GM19240 (cell line): ENCODE measurements around the gene DBN1.

Source experiments
- DNase-seq: peaks from one replicate; pipeline ENCODE4 v3.0.0; 2011; ENCODE audit warnings: low spot score; ENCODE audit not compliant: insufficient read length

The DBN1 gene

GRCh38 chr5:177443144-177443983, 30.1 kb downstream of the DBN1 start:
- DNase-seq, result no peak

DNA sequence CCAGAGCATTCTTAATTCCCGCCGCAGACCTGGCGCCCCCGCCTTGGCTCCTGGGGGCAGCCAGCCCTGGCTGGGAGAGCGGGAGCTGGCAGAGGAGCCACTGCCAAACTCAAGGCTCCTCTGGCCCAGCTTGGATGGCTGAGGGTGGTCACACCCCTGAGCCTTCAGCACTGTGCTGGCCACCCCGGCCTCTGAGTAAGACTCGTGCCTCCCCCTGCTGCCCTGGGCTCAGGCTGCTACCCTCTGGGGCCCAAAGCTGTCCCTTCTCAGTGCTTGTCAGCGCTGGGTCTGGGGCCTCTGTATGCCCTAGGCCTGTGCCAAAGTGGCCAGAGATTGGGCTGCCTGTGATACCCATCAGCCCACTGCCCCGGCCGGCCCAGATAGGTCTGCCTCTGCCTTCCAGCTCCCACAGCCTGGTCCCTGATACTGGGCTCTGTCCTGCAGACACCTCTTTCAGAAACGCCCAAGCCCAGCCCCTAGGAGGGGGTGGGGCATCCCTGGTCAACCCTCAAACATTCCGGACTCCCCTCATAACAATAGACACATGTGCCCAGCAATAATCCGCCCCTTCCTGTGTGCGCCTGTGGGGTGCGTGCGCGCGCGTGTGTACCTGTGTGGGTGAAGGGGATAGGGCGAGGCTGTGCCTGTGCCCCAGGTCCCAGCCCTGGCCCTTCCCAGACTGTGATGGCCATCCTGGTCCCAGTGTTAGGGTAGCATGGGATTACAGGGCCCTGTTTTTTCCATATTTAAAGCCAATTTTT, 31.2 kb downstream of the DBN1 start:
- no peak for DNase-seq

GRCh38 chr5:177440990-177441780, 32.2 kb downstream of the DBN1 start:
- no peak for DNase-seq

GRCh38 chr5:177440211-177440989, 33.0 kb downstream of the DBN1 start:
- DNase-seq, result no peak

DNA sequence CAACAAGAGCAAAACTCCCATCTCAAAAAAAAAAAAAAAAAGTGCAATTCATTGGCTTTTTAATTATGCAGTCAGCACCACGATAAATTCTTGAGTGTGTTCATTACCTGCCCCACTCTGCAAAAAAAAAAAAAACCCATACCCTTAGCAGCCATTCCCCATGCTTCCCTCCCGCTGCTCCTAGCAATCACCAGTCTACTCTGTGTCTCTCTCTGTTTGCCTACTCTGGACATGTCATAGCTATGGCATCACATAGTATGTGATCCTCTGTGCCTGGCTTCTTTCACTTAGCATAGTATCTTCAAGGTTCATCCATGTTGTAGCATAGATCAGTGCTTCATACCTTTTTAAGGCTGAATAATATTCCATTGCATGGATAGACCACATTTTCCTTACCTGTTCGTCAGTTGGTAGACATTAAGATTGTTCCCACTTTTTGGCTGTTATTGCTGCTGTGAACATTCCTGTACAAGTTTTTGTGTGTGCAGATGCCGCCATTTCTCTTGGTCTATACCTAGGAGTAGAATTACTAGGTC, 33.8 kb downstream of the DBN1 start:
- DNase-seq, result no peak

DNA sequence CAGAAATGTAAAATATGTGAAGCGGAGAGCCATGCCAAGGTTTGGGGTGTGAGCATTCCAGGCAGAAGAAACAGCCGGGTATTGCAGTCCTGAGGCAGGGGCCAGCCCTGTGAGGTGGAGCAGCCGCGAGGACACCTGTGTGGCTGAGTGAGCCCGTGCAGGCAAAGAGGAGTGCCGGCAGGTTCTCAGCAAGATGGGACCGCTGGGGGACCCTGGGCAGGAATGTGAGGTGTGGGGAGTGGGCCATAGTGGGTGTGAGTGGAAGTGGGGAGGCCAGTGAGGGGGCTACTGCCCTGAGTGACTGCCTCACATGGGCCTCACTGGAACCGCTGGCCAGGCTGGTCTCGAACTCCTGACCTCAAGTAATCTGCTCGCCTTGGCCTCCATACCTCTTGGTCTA, 35.0 kb downstream of the DBN1 start:
- no peak for DNase-seq

DNA sequence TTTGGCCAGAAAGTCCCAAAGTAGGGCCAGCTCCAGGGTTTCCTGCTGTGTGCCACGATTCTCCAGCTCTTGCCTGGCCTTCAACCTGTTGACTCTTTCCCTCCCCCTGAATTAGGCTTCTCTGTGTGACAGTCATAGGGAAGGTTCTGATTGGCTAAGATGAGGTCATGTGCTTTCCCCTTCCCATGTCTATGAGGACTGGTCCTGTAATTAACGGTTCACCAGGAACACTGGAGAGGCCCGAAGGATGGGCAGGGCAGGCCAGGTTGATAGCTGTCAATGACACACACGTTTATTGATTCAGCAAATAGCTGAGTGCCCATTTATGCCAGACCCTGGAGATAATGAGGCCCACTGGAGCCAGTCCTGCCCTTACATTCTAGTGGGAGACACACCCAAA, 35.8 kb downstream of the DBN1 start:
- DNase-seq, result no peak

DNA sequence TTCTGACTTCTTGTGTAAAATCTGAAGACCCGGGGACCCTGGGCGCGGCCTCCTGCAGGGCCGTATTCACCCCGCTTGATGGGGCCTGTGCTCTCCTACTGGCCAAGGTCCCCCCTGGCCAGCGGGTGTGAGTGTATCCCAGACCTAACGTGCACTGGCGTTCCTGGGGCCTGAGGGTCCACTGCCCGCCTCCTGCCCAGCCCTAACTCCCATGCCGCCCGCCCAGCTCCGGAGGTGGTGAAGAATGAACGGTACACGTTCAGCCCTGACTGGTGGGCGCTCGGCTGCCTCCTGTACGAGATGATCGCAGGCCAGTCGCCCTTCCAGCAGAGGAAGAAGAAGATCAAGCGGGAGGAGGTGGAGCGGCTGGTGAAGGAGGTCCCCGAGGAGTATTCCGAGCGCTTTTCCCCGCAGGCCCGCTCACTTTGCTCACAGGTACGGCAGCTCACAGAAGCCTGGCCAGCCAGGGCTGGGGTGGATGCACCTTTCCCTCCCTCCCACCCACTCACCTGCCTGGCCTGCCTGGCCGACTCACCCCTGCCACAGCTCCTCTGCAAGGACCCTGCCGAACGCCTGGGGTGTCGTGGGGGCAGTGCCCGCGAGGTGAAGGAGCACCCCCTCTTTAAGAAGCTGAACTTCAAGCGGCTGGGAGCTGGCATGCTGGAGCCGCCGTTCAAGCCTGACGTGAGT, 37.4 kb downstream of the DBN1 start:
- DNase-seq, result no peak

- DNase-seq, result no peak
These were observed 38.3 kb downstream of the DBN1 start for GRCh38 chr5:177434942-177435738.

- DNase-seq, result no peak
These were observed 39.0 kb downstream of the DBN1 start for GRCh38 chr5:177434437-177434836.

- DNase-seq, result no peak
These were observed 39.7 kb downstream of the DBN1 start for GRCh38 chr5:177433658-177434217.

DNA sequence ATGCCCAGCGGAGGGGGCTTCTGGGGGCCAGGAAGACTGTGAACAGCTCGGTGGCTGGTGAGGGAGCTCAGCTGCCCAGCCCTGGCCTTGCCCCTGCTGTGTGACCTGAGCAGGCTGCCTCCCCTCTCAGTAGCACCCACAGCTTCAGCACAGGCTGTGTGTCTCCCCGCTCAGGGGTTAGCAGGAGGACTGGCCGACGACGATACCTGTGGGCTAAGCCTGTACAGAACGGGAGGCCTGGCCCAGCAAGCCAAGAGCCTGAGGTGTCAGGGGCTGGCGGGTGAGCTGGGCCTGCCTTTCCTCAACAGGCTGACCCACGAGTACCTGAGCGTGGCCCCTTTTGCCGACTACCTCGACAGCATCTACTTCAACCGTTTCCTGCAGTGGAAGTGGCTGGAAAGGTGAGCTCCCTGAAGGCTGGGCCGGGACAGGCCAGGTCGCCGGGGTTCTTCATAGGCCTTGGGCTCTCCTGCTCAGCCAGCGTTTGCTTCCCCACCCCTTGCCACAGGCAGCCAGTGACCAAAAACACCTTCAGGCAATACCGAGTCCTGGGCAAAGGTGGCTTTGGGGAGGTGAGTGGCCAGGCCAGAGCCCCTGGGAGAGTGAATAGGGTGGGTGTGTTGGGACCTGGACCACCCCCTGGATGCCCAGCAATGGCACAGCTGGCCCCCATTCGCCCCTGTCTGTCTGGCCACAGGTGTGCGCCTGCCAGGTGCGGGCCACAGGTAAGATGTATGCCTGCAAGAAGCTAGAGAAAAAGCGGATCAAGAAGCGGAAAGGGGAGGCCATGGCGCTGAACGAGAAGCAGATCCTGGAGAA, 40.4 kb downstream of the DBN1 start:
- no peak for DNase-seq

DNA sequence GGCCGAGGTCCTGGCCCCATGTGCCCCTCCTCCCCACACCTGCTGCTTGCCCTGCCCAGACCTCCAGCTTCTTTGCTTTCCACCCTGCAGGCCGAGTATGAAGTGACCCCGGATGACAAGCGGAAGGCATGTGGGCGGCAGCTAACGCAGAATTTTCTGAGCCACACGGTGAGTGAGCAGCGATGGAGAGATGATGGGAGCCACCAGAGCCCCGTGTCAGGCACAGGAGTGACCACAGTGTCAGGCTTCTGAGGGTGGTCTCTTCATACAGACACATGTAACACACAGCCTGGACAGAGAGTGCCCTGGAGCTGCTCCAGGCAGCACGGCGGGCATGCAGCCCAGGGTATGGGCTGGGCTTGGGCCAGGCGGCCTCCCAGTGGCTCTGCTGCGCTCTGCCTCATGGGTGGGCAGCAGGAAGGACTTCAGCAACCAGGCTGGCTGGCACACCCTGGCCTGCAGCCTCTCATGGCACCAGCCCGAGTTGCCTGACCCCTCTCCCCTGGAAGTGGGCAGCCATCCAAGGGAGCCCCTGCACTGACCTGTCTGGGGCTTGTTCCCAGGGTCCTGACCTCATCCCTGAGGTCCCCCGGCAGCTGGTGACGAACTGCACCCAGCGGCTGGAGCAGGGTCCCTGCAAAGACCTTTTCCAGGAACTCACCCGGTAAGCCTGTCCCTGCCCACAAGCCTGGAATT, 41.1 kb downstream of the DBN1 start:
- no peak for DNase-seq

GRCh38 chr5:177431317-177432142, 41.9 kb downstream of the DBN1 start:
- DNase-seq, result no peak

DNA sequence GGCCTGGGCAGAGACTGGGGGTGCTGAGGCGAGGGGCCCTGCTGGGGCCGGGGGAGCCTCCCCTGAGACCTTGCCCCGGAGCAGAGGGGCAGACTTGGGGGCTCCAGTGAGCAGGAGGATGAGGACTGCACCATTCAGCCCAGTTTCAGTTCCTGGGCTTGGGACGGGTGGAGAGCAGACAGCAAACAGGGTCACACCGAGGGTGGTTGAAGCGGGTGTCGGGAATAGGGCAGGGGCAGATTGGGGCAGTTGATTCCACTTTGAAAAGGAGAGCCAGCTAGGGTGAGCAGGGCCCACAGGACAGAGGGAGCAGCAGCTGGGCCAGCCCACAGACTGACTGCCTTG, 42.5 kb downstream of the DBN1 start:
- DNase-seq, result no peak

DNA sequence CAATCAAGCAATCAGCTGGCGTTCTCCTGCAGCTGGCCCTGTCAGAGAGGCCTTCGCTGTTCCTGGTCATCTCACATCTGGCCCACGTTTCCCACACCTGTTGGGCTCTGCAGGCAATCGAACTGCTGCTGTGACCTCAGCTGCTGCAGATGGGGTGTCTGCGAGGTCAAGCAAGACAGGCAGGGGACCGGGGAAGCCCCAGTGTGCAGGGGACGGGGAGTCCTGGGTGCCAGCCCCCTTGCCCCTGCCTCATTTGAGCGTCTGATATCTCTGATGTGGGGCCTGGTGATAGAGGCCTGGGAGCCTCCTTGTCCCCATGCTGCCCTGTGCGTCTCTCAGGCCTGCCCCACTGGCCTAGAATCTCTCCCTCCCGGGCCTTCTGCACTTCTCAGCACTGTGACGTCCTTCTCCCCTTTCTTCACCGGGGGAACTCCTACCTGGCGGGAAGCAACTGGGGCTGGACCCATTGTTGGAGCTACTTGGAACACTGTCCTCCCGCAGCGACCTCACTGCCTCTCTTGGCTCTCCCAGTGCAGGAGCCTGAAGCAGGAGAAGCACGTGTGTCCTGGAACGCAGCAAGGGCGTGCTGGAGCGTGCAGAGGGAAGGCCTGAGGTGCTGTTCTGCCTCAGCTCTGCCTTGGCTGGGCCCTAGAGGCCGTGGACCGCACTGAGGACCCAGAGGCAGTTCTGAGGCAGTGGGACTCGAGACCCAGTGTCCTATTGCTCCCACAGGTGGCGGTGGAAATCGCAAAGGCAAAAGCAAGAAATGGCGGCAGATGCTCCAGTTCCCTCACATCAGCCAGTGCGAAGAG, 43.1 kb downstream of the DBN1 start:
- DNase-seq, result no peak
